ENCODE results near the gene SNX7. TPM values are rescaled to one million over a fixed set of nuclear protein-coding genes. Genes with fewer than 3 reads are reported as not detected.
A peak's percentile ranks its signal among the peaks of the same experiment; 100 is the strongest.

The SNX7 gene, protein sequence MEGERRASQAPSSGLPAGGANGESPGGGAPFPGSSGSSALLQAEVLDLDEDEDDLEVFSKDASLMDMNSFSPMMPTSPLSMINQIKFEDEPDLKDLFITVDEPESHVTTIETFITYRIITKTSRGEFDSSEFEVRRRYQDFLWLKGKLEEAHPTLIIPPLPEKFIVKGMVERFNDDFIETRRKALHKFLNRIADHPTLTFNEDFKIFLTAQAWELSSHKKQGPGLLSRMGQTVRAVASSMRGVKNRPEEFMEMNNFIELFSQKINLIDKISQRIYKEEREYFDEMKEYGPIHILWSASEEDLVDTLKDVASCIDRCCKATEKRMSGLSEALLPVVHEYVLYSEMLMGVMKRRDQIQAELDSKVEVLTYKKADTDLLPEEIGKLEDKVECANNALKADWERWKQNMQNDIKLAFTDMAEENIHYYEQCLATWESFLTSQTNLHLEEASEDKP
- total RNA-seq = 39.0 and 48.6 TPM in 2 replicates
- polyA plus RNA-seq = 42.8 and 60.9 TPM in 2 replicates
- polyA plus RNA-seq (2012) = 33.0 and 43.6 TPM in 2 replicates
- 0.70 and 3.5 TPM in 2 replicates for polyA minus RNA-seq (ENCODE audit: low replicate concordance)

DNA sequence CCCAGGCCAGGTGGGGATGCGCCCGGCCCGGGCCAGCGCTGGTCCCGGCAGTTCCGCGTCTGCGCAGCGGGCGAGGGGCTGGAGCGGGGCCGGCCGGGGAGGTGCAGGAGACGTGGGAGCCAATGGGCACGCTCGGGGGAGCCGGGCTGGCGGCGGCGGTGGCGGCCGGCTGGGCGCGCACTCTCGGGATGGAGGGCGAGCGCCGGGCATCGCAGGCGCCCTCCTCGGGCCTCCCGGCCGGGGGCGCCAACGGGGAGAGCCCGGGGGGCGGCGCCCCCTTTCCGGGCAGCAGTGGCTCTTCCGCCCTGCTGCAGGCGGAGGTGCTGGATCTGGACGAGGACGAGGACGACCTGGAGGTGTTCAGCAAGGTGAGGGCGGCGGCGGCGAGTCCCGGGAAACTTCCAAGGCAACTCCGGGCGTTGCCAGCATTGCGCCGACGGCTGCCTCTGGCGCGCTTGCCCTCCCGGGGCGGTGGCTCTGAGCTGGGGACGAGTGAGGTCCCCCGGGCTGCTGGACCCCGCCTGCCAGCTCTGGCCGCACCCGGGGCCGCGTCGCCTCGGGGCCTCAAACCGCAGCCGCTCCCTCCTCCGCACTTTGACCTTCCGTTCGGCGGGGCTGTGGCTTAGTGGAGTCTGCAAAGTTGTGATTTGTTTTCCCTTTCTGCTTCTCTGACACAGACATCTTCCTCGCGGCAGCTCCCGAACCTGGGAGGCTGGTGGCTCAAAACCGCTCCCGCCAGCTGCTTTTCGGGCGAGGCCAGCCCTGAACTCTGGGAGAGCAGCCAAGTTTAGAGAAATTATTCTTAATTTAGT is at the start of gene SNX7:
TSS of gene SNX7 (plus strand) at position 178 of the 812 bp plus-strand sequence. CDS start at position 189, 11 bp downstream.
- H3K27me3 ChIP-seq (ENCODE audit: control insufficient read depth, insufficient read depth, low read length) = no peaks in the 10 kb centered on the region
- peak in 1 of 2 donors; percentile 25 for TF ChIP-seq CTCF (conservative IDR thresholded peaks at IDR 0.05 in 1 of 2, IDR thresholded peaks at IDR 0.05 in 1 of 2; ENCODE audit: low read depth in 1 of 2, low read length in 2 of 2)
- no peak for TF ChIP-seq EZH2 (IDR thresholded peaks at IDR 0.05; ENCODE audit: low read length, missing control alignments)
- H3K9ac ChIP-seq (ENCODE audit: insufficient read depth, low read length) = peak within 1 kb of the TSS; percentile 67
- peak; percentile 68 to 82 for DNase-seq (ENCODE audit: low read depth in 2 of 2)
- peak within 1 kb of the TSS; percentile 36 for H3K27ac ChIP-seq (ENCODE audit: insufficient read depth, low read length)
- peak within 1 kb of the TSS; percentile 97 for H2AFZ ChIP-seq (ENCODE audit: low read length)
- H3K4me2 ChIP-seq (ENCODE audit: extremely low read depth, insufficient read depth, low read length) = peak within 1 kb of the TSS; percentile 91
- H3K36me3 ChIP-seq (ENCODE audit: control insufficient read depth, insufficient read depth, low read length) = no peaks in the 10 kb centered on the region
- H4K20me1 ChIP-seq (ENCODE audit: control insufficient read depth, extremely low read depth, insufficient read depth, low read length) = no peaks in the 10 kb centered on the region
- H3K4me3 ChIP-seq (replicated peaks in 1 of 4; ENCODE audit: control extremely low read depth in 1 of 4, insufficient read depth in 1 of 4, low read depth in 3 of 4, low read length in 4 of 4) = peak within 1 kb of the TSS; percentile 68 to 90 (median 78)
- H3K79me2 ChIP-seq (ENCODE audit: control insufficient read depth, insufficient read depth, low read length) = peaks cover 11% of the 10 kb centered on the region
- H3K9me3 ChIP-seq (ENCODE audit: control insufficient read depth, insufficient read depth, low read depth, low read length) = no peaks in the 10 kb centered on the region
- H3K4me1 ChIP-seq (ENCODE audit: control insufficient read depth, extremely low read depth, insufficient read depth, low read length) = no peaks in the 10 kb centered on the region

DNA sequence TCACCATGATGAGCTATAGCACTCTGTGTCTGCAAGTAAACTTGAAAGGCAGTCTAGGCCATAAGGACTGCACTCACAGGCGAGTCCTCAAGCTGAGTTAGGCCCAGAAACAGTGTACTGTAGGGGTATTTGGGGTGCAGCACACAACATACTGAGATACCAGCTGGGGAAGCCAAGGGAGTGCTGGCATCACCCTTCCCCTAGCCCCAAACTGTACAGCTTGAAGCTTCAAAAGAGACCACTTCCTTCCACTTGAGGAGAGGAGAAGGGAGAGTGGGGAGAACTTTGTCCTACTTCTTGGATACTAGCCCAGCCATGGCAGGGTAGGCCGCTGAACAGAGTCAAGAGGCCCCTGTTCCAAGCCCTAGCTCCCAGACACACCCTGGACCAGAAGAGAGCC is 24.2 kb upstream of the SNX7 start:
- no peaks in the 10 kb centered on the region for H3K9me3 ChIP-seq (ENCODE audit: control insufficient read depth, insufficient read depth, low read depth, low read length)
- no peaks in the 10 kb centered on the region for H3K36me3 ChIP-seq (ENCODE audit: control insufficient read depth, insufficient read depth, low read length)
- no peak overlapping the region for H3K4me2 ChIP-seq (ENCODE audit: extremely low read depth, insufficient read depth, low read length)
- no peaks in the 10 kb centered on the region for H3K4me1 ChIP-seq (ENCODE audit: control insufficient read depth, extremely low read depth, insufficient read depth, low read length)
- no peaks in the 10 kb centered on the region for H3K27me3 ChIP-seq (ENCODE audit: control insufficient read depth, insufficient read depth, low read length)
- no peaks in the 10 kb centered on the region for H3K79me2 ChIP-seq (ENCODE audit: control insufficient read depth, insufficient read depth, low read length)
- no peak overlapping the region for H3K4me3 ChIP-seq (replicated peaks in 1 of 4; ENCODE audit: control extremely low read depth in 1 of 4, insufficient read depth in 1 of 4, low read depth in 3 of 4, low read length in 4 of 4)
- H3K27ac ChIP-seq (ENCODE audit: insufficient read depth, low read length) = no peak overlapping the region
- no peaks in the 10 kb centered on the region for H4K20me1 ChIP-seq (ENCODE audit: control insufficient read depth, extremely low read depth, insufficient read depth, low read length)
- H3K9ac ChIP-seq (ENCODE audit: insufficient read depth, low read length) = no peak overlapping the region
- no peak for DNase-seq (ENCODE audit: low read depth in 2 of 2)
- TF ChIP-seq CTCF (conservative IDR thresholded peaks at IDR 0.05 in 1 of 2, IDR thresholded peaks at IDR 0.05 in 1 of 2; ENCODE audit: low read depth in 1 of 2, low read length in 2 of 2) = no peak
- TF ChIP-seq EZH2 (IDR thresholded peaks at IDR 0.05; ENCODE audit: low read length, missing control alignments) = no peak
- no peak overlapping the region for H2AFZ ChIP-seq (ENCODE audit: low read length)

DNA sequence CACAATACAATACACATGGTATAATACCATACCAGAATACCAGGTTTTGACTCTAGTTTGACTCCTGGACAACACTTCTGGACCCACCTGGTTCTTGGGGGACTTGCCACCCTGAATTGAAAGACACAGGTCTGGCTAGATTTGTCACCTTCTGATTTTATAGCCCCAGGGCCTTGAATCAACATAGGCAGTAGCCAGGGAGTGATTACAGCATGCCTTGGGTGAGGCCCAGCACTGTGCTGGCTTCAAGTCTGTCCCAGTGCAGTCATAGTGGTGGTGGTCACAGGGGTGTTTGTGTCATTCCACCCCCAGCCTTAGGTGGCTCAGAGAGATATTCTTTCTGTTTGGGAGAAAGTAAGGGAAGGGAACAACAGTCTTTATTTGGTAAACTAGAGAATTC is 23.3 kb upstream of the SNX7 start:
- H3K9ac ChIP-seq (ENCODE audit: insufficient read depth, low read length) = no peak overlapping the region
- no peak overlapping the region for H3K4me2 ChIP-seq (ENCODE audit: extremely low read depth, insufficient read depth, low read length)
- no peak for TF ChIP-seq EZH2 (IDR thresholded peaks at IDR 0.05; ENCODE audit: low read length, missing control alignments)
- no peak for TF ChIP-seq CTCF (conservative IDR thresholded peaks at IDR 0.05 in 1 of 2, IDR thresholded peaks at IDR 0.05 in 1 of 2; ENCODE audit: low read depth in 1 of 2, low read length in 2 of 2)
- no peaks in the 10 kb centered on the region for H3K36me3 ChIP-seq (ENCODE audit: control insufficient read depth, insufficient read depth, low read length)
- no peak overlapping the region for H3K27ac ChIP-seq (ENCODE audit: insufficient read depth, low read length)
- no peaks in the 10 kb centered on the region for H4K20me1 ChIP-seq (ENCODE audit: control insufficient read depth, extremely low read depth, insufficient read depth, low read length)
- DNase-seq (ENCODE audit: low read depth in 2 of 2) = no peak
- H3K4me1 ChIP-seq (ENCODE audit: control insufficient read depth, extremely low read depth, insufficient read depth, low read length) = no peaks in the 10 kb centered on the region
- no peaks in the 10 kb centered on the region for H3K9me3 ChIP-seq (ENCODE audit: control insufficient read depth, insufficient read depth, low read depth, low read length)
- no peaks in the 10 kb centered on the region for H3K27me3 ChIP-seq (ENCODE audit: control insufficient read depth, insufficient read depth, low read length)
- H3K79me2 ChIP-seq (ENCODE audit: control insufficient read depth, insufficient read depth, low read length) = no peaks in the 10 kb centered on the region
- H2AFZ ChIP-seq (ENCODE audit: low read length) = no peak overlapping the region
- H3K4me3 ChIP-seq (replicated peaks in 1 of 4; ENCODE audit: control extremely low read depth in 1 of 4, insufficient read depth in 1 of 4, low read depth in 3 of 4, low read length in 4 of 4) = no peak overlapping the region
